Ectodermal cell (in vitro differentiated cells): ENCODE data around the gene TDP2.

ENCODE experiments used
- H3K27ac ChIP-seq: 2 replicates; pipeline ENCODE4 v1.7.0; 2013; ENCODE audit warnings: mild to moderate bottlenecking, low read depth, low read length; ENCODE audit not compliant: insufficient read depth, poor library complexity, severe bottlenecking
- H3K27me3 ChIP-seq: 2 replicates; pipeline ENCODE4 v1.7.0; 2013; ENCODE audit warnings: mild to moderate bottlenecking, low read length; ENCODE audit not compliant: insufficient read depth, control insufficient read depth, poor library complexity, severe bottlenecking
- H3K36me3 ChIP-seq: one replicate; pipeline ENCODE4 v1.7.0; 2013; ENCODE audit warnings: low read length; ENCODE audit not compliant: control insufficient read depth, insufficient read depth
- H3K4me1 ChIP-seq: one replicate; pipeline ENCODE4 v1.7.0; 2013; ENCODE audit warnings: low read length; ENCODE audit not compliant: control insufficient read depth, insufficient read depth
- H3K4me3 ChIP-seq: 2 replicates; pipeline ENCODE4 v1.7.0; 2013; ENCODE audit warnings: low read depth, low read length, control low read depth; ENCODE audit not compliant: insufficient read depth
- H3K9me3 ChIP-seq: 2 replicates; pipeline ENCODE4 v1.7.0; 2013; ENCODE audit warnings: mild to moderate bottlenecking, low read length, moderate library complexity; ENCODE audit not compliant: control insufficient read depth
- WGBS, 2 experiments: methylation state at CpG; one replicate each; pipeline ENCODE4 v1.1.7; 2013; ENCODE audit warnings: missing lambda C conversion rate in 2 of 2; 5-methylcytosine and 5-hydroxymethylcytosine counted together

TDP2 gene

DNA sequence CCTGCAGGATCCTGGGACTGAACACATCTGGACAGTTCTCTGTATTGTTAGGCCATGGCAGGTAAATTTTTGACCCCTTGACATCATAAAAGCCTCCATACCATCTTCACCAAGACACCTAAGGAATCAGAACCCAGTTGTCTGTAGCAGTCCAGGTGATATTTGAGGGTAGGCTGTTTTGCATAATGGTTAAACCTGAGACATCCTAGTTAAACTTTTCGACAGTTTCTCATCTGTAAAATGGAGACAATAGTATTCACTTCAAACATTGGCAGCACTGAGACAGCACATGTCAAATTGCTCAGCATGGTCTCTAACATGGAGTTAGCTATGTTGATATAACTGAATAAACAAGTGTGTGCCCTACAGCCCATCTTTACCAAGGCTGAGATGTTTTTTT is 27.5 kb upstream of the TDP2 start:
- Histone ChIP-seq H3K4me1 (no peaks in the 10 kb centered on the region), H3K27ac (no peak overlapping the region), H3K36me3 (no peaks in the 10 kb centered on the region), H3K27me3 (no peaks in the 10 kb centered on the region), H3K4me3 (no peak overlapping the region), H3K9me3 (no peaks in the 10 kb centered on the region)
- WGBS, 2 experiments = 90 to 100% methylated on average over 1 of the region's 1 CpG

DNA sequence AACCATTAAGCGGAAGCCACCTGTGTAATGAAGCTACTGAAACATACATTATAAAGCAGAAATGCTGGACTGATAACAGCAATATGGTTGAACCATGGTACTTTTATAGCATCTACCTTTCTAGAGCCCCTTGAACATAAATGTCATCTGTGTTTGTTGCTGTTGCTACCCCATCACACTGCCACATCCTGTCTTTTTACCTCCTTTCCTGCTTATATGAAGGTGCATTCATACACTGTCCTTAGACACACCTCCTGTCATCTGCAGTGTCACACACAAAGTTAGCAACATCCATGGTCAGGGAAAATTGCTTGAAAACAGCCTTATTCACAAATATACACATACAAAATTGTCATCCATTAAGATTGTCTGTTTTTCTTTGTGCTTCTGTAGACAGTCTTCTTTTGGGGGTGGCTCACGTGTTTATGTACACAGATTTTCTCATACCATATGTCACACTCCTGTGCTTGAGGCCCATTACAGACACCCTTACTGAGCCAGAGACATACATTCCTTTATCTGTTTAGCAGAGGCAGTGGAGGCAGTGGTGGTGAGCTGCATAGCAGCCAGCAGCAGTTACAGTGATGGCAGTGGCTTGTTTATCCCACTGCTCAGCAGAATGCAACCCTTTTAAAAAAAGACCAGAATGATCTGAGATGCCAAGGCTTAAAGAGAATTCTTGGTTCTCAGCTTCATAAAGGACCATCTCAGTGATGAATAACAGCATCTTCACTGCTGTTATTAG is 26.3 kb upstream of the TDP2 start:
- Histone ChIP-seq H3K4me3 (no peak overlapping the region), H3K36me3 (no peaks in the 10 kb centered on the region), H3K9me3 (no peaks in the 10 kb centered on the region), H3K27me3 (no peaks in the 10 kb centered on the region), H3K4me1 (no peaks in the 10 kb centered on the region), H3K27ac (no peak overlapping the region)
- 92 to 93% methylated on average over 2 of the region's 2 CpGs for WGBS, 2 experiments

DNA sequence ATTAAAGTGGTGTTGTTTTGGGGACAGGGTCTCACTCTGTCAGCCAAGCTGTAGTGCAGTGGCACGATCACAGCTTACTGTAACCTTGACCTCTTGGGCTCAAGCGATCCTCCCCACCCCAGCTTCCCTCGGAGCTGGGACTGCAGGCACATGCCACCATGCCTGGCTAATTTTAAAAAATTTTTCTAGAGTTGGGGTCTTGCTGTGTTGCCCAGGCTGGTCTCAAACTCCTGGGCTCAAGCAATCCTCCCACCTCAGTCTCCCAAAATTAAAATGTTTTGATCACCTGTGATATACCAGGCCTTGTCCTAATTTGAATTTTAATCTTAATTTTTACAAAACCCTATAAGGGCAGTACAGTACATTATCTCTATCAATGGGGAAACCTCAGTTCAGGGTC is 25.7 kb upstream of the TDP2 start:
- Histone ChIP-seq H3K27ac (no peak overlapping the region), H3K36me3 (no peaks in the 10 kb centered on the region), H3K4me3 (no peak overlapping the region), H3K9me3 (no peaks in the 10 kb centered on the region), H3K27me3 (no peaks in the 10 kb centered on the region), H3K4me1 (no peaks in the 10 kb centered on the region)
- 85 to 89% methylated on average over 3 of the region's 3 CpGs for WGBS, 2 experiments

DNA sequence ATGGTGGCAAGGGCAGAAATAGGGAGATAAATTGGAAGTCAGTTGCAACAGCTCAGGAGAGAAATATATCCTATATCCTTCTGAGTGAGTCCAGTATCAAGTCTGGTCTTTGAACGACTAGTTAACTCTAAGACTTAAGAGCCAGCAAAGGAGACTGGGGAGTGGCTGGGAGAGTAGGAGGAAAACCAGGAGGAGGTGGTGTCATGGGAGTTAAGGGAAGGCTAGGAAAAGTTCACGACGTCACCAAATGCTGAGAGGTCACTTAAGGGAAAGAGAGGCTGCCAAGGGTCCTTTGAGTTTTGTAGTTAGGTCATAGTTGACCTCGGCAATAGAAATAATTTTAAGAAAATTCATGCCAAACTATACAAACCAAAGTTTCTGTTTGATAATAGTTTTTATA is 25.3 kb upstream of the TDP2 start:
- 89 to 92% methylated on average over 3 of the region's 4 CpGs for WGBS, 2 experiments

DNA sequence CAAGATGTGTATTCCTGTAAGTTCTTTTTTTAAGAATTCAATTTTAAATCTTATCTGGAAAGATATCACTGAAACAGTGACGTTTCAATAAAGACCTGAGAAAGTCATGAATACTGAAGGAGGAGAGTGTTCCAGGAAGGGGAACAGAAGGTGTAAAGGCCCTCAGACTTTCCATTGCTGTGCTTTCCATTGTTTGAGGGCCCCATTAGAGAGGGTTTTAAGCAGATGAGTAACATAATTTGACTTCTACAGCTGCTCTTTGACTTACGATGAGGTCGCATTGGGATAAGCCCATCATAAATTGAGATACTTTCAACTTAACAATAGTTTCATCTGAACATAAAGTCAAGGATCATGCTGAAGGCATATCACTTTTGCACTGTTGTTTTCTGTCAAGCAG is 24.9 kb upstream of the TDP2 start:
- Histone ChIP-seq H3K27ac (no peak overlapping the region), H3K9me3 (no peaks in the 10 kb centered on the region), H3K4me3 (no peak overlapping the region), H3K36me3 (no peaks in the 10 kb centered on the region), H3K4me1 (no peaks in the 10 kb centered on the region), H3K27me3 (no peaks in the 10 kb centered on the region)
- WGBS, 2 experiments = 89 to 92% methylated on average over 3 of the region's 3 CpGs

More for the DNA sequence above, 25.3 kb upstream of the TDP2 start:
- no peak overlapping the region for H3K27ac ChIP-seq
- H3K4me1 ChIP-seq = no peaks in the 10 kb centered on the region
- H3K9me3 ChIP-seq = no peaks in the 10 kb centered on the region
- no peaks in the 10 kb centered on the region for H3K27me3 ChIP-seq
- no peaks in the 10 kb centered on the region for H3K36me3 ChIP-seq
- no peak overlapping the region for H3K4me3 ChIP-seq

DNA sequence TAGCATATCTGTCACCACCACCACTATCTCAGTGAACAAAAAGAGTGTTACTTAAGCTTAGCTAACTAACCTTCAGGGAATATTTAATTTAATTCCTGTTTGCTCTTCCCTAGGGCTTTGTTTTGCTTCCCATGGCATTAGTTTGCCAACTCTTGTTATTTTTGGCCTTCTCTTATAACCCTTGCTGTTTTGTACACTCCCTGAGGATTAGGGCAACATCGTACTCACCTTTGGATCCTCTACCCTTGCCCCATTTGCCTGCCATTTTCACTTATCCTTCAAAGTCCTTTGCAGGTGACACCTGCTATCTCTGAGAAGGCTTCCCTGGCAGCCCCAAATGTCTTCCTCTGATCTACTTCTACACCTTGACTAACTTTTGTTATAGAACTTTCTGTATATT is 23.9 kb upstream of the TDP2 start:
- Histone ChIP-seq H3K9me3 (no peaks in the 10 kb centered on the region), H3K27me3 (no peaks in the 10 kb centered on the region), H3K4me3 (no peak overlapping the region), H3K4me1 (no peaks in the 10 kb centered on the region), H3K27ac (no peak overlapping the region), H3K36me3 (no peaks in the 10 kb centered on the region)
- WGBS, 2 experiments = 88 to 92% methylated on average over 1 of the region's 1 CpG

DNA sequence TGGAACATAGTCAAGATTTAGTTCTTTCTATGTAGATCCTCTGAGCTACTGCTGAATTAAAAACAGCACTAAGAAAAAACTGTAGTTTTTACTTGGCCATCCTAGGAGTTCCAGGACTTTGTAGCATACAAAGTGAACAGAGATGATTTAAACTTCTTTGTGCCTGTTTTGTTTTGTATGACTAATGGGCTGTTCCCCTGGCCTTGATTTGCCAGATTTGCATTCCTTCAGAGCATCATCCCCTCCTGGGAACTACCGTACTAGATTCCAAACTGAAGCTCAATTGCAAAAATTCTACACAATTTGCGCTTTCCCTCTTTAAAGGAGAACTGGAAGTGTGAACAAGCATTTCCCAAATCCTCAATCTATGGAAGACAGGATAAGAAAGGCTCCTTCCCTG is 23.3 kb upstream of the TDP2 start:
- no peak overlapping the region for H3K4me3 ChIP-seq
- no peaks in the 10 kb centered on the region for H3K36me3 ChIP-seq
- H3K4me1 ChIP-seq = no peaks in the 10 kb centered on the region
- WGBS, 2 experiments = 90 to 96% methylated on average over 2 of the region's 2 CpGs
- no peak overlapping the region for H3K27ac ChIP-seq
- no peaks in the 10 kb centered on the region for H3K27me3 ChIP-seq
- H3K9me3 ChIP-seq = no peaks in the 10 kb centered on the region

DNA sequence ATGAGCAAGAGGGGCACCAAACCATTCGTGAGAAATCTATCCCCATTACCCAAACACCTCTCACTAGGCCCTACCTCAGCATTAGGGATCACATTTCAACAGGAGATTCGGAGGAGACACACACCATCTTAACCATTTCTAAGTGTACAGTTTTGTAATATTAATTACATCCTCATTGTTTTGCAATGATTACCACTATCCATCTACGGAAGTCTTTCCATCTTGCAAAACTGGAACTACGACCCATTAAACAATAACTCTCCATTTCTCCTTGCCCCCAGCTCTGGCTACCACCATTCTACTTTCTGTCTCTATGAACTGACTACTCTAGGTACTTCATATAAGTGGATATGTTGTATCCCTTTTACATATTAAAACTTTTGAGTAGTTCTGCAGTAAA is 20.2 kb upstream of the TDP2 start:
- Histone ChIP-seq H3K4me1 (peaks cover 8% of the 10 kb centered on the region), H3K27ac (no peak overlapping the region), H3K36me3 (no peaks in the 10 kb centered on the region), H3K4me3 (no peak overlapping the region), H3K9me3 (no peaks in the 10 kb centered on the region), H3K27me3 (no peaks in the 10 kb centered on the region)
- 94 to 97% methylated on average over 4 of the region's 4 CpGs for WGBS, 2 experiments

DNA sequence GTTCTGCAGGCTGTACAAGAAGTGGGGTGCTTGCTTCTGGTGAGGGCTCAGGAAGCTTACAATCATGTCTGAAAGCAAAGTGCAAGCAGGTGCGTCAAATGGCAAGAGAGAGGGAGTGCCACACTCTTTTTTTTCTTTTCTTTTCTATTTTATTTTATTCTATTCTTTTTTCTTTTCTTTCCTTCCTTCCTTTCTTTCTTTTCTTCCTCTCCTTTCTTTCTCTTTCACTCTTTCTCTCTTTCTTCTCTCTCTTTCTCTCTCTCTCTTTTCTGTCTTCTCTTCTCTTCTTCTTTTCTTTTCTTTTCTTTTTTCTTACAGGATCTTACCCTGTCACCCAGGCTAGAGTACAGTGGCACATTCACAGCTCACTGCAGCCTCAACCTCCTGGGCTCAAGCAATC is 19.7 kb upstream of the TDP2 start:
- peaks cover 8% of the 10 kb centered on the region for H3K4me1 ChIP-seq
- 86 to 93% methylated on average over 1 of the region's 1 CpG for WGBS, 2 experiments
- H3K4me3 ChIP-seq = no peak overlapping the region

DNA sequence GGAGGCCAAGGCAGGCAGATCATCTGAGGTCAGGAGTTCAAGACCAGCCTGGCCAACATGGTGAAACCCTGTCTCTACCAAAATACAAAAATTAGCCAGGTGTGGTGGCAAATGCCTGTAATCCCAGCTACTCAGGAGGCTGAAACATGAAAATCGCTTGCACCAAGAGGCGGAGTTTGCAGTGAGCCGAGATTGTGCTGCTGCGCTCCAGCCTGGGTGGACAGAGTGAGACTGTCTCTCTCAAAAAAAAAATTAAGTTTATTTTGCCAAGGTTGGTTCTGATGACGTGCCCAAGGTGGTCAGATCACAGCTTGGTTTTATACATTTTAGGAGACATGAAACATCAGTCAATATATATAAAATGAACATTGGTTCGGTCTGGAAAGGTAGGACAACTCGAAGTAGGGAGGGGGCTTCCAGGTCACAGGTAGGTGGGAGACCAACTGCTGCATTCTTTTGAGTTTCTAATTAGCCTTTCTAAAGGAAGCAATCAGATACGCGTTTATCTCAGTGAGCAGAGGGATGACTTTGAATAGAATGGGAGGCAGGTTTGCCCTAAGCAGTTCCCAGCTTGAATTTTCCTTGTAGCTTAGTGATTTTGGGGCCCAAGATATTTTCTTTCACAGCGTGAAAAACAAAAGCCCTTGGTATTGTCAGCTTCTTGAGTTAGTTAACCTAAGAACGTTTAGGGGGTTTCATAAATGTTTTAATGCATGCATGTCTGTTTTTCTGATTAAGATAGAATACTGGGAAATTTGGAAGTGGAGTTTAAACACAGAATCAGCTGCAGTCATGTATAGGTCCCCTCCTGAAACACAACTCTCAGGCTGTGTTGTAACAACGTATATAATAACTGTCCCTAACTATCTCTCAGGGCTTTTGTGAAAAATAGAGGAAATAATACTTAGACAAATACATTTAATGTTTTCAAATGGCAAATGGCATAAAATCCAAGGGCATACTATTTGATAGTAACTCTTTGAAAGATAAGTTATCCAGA is 16.9 kb upstream of the TDP2 start:
- Histone ChIP-seq H3K9me3 (no peaks in the 10 kb centered on the region), H3K4me1 (peaks cover 8% of the 10 kb centered on the region), H3K27ac (no peak overlapping the region), H3K36me3 (no peaks in the 10 kb centered on the region), H3K27me3 (no peaks in the 10 kb centered on the region), H3K4me3 (no peak overlapping the region)
- 48 to 57% methylated on average over 9 to 11 of the region's 12 CpGs for WGBS, 2 experiments

More for the DNA sequence above, 19.7 kb upstream of the TDP2 start:
- Histone ChIP-seq H3K27me3 (no peaks in the 10 kb centered on the region), H3K9me3 (no peaks in the 10 kb centered on the region), H3K36me3 (no peaks in the 10 kb centered on the region), H3K27ac (no peak overlapping the region)
